Thyroid gland (tissue), 4 donors: Measurements from ENCODE around the gene ERP29. TPM values are rescaled to one million over a fixed set of nuclear protein-coding genes. Genes with fewer than 3 reads are reported as not detected.
"Not testable (repeated sequence)": the region's sequence is repeated elsewhere in the genome, so short reads cannot be mapped to it uniquely, and the experiment has no call there.

Source experiments
- DNase-seq, 2 donors: peaks; one replicate each; pipeline ENCODE4 v3.0.0-alpha.2; 2019
- H3K27ac ChIP-seq, 3 donors: fragments of 200-600 bp; sonication (generic); 1 replicate in 2 of 3; 2 replicates in 1 of 3; pipeline ENCODE4 v1.5.1; 2016 to 2019; ENCODE audit warnings: mild to moderate bottlenecking in 1 of 3, moderate library complexity in 1 of 3
- H3K27me3 ChIP-seq: fragments of 200-600 bp; sonication (generic); one replicate; pipeline ENCODE4 v1.5.1; 2019
- H3K36me3 ChIP-seq, 2 donors: fragments of 200-600 bp; sonication (generic); one replicate each; pipeline ENCODE4 v1.5.1; 2016 to 2019
- H3K4me1 ChIP-seq, 2 donors: fragments of 200-600 bp; sonication (generic); one replicate each; pipeline ENCODE4 v1.5.1; 2017 to 2019
- H3K4me3 ChIP-seq, 3 donors: fragments of 200-600 bp; sonication (generic); replicated peaks in 1 of 3; 1 replicate in 2 of 3; 2 replicates in 1 of 3; pipeline ENCODE4 v1.5.1; 2016; ENCODE audit warnings: mild to moderate bottlenecking in 1 of 3
- H3K9me3 ChIP-seq: fragments of 200-600 bp; sonication (generic); one replicate; pipeline ENCODE4 v1.5.1; 2017
- POLR2A ChIP-seq, 2 donors: fragments of 450-650 bp; IDR thresholded peaks; one replicate each; pipeline ENCODE4 v1.6.1; 2017; ENCODE audit warnings: antibody characterized with exemption in 2 of 2, mild to moderate bottlenecking in 2 of 2, moderate library complexity in 1 of 2
- WGBS, 2 donors: methylation state at CpG; one replicate each; pipeline ENCODE4 v1.1.5; 2017; 5-methylcytosine and 5-hydroxymethylcytosine counted together
- intact Hi-C: fragments of 100-400 bp; cut with DNase I; formaldehyde crosslinking; loops from one replicate; pipeline ENCODE4 v1.15.1; 2023
- total RNA-seq, 4 donors: library from RNA; depleted of rRNA; stranded (reverse); fragments of >200 nt; gene quantifications; one replicate each; pipeline ENCODE4 v1.2.3, GENCODE V29; 2016
- TF ChIP-seq, protein P1 (sequence below), 6 experiments: fragments of 200-600 bp in 3 of 6; fragments of 450-650 bp in 3 of 6; sonication (generic) in 3 of 6; IDR thresholded peaks; one replicate each; pipeline ENCODE4 v1.5.1; 2016 to 2019; ENCODE audit warnings: antibody characterized with exemption in 6 of 6, mild to moderate bottlenecking in 2 of 6, inconsistent platforms in 1 of 6, moderate library complexity in 1 of 6

The ERP29 gene
- total RNA-seq, 4 donors from 2014 or later, result 66.1 to 93.3 (median 80.7) TPM

DNA sequence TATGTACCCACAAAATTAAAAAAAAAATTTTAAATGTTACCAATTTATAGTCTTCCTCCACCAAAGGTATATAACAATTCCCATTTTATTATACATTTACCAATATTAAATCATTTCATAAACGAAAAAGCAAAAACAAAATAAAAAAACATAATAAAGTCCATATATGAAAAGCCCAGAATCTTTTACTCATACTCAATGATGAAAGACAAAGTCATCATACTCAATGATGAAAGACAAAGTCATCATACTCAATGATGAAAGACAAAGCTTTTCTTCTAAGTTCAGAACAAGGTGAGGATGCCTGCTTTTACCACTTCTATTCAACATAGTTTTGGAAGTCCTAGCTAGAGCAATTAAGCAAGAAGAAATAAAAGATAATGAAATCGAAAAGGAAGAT is 28.4 kb upstream of the ERP29 start:
- Histone ChIP-seq H3K27me3 (no peaks in the 10 kb centered on the region), H3K36me3 (no peaks in the 10 kb centered on the region), H3K4me1 (no peaks in the 10 kb centered on the region), H3K27ac (no peak overlapping the region), H3K4me3 (no peak overlapping the region), H3K9me3 (no peaks in the 10 kb centered on the region)
- TF ChIP-seq POLR2A (IDR thresholded peaks at IDR 0.05), result no peak
- TF ChIP-seq, protein P1, sequence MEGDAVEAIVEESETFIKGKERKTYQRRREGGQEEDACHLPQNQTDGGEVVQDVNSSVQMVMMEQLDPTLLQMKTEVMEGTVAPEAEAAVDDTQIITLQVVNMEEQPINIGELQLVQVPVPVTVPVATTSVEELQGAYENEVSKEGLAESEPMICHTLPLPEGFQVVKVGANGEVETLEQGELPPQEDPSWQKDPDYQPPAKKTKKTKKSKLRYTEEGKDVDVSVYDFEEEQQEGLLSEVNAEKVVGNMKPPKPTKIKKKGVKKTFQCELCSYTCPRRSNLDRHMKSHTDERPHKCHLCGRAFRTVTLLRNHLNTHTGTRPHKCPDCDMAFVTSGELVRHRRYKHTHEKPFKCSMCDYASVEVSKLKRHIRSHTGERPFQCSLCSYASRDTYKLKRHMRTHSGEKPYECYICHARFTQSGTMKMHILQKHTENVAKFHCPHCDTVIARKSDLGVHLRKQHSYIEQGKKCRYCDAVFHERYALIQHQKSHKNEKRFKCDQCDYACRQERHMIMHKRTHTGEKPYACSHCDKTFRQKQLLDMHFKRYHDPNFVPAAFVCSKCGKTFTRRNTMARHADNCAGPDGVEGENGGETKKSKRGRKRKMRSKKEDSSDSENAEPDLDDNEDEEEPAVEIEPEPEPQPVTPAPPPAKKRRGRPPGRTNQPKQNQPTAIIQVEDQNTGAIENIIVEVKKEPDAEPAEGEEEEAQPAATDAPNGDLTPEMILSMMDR (IDR thresholded peaks at IDR 0.05), result no peak
- 86 to 87% methylated on average over 2 of the region's 2 CpGs for WGBS, 2 donors
- intact Hi-C loops, result no loop called here
- DNase-seq, result no peak

DNA sequence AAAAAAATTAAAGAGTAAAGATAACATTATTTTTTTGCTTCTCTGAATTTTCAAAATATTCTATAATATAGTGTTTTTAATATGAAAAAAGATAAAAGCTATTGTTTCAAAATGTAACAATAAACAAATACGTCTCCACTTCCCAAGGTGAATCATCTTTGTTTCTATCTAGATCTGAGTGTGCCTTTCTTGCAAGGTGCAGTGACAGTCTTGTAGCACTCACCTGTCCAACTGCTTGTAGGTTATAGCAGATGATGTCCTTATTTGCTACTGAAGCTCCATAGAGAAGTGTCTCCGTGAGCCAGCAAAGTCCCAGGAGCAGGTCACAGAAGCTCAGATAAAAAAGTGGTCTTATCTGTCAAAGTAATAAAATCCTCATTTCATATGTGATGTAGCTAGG is 21.7 kb upstream of the ERP29 start:
- 83 to 100% methylated on average over 2 of the region's 2 CpGs for WGBS, 2 donors

DNA sequence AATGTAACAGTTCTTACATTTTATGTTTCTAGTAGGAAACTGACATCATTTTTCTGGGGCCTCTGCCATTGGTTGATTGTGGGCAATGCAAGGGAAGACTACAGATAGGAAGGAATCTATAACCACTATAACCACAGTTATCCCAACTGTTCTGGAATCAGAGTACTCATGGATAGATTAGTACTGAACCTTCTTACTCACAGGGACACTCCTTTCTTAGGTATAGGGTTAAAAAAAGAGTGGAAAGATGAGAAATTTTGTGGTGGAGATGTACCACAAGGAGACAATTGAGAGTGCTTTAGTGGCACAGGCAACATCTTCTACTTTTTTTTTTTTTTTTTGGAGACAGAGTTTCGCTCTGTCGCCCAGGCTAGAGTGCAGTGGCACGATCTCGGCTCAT is 21.3 kb upstream of the ERP29 start:
- Histone ChIP-seq H3K4me3 (no peak overlapping the region), H3K27me3 (no peaks in the 10 kb centered on the region), H3K36me3 (no peaks in the 10 kb centered on the region), H3K4me1 (peaks cover 0 to 7% of the 10 kb centered on the region in 2 donors), H3K9me3 (no peaks in the 10 kb centered on the region), H3K27ac (no peak overlapping the region)
- no peak for TF ChIP-seq POLR2A (IDR thresholded peaks at IDR 0.05)
- 79 to 82% methylated on average over 4 of the region's 4 CpGs for WGBS, 2 donors
- intact Hi-C loops, result no loop called here
- no peak for DNase-seq

More for the DNA sequence above, 21.7 kb upstream of the ERP29 start:
- TF ChIP-seq, protein P1 (IDR thresholded peaks at IDR 0.05), result no peak
- no peak for TF ChIP-seq POLR2A (IDR thresholded peaks at IDR 0.05)
- Histone ChIP-seq H3K27me3 (no peaks in the 10 kb centered on the region), H3K27ac (no peak overlapping the region), H3K9me3 (no peaks in the 10 kb centered on the region), H3K4me1 (peaks cover 0 to 7% of the 10 kb centered on the region in 2 donors), H3K4me3 (no peak overlapping the region), H3K36me3 (no peaks in the 10 kb centered on the region)
- intact Hi-C loops, result no loop called here
- no peak for DNase-seq

DNA sequence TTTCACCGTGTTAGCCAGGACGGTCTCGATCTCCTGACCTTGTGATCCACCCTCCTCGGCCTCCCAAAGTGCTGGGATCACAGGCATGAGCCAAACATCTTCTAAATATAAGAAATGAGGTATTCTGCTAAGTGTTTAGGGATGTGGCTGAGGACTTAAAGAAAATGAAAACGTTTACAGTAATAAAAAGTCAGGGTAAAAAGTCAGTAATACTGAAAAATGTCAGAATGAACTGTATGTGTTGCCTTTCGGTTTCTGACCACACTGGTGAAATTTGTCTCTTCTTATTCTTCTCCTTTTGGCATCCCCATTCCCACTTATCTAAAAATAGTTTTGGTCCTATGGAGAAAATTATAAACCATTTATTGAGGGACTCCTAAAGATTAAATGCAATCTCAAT is 20.8 kb upstream of the ERP29 start:
- Histone ChIP-seq H3K27me3 (no peaks in the 10 kb centered on the region), H3K36me3 (no peaks in the 10 kb centered on the region), H3K9me3 (no peaks in the 10 kb centered on the region), H3K27ac (no peak overlapping the region), H3K4me3 (no peak overlapping the region), H3K4me1 (peaks cover 0 to 7% of the 10 kb centered on the region in 2 donors)
- DNase-seq, result no peak
- WGBS, 2 donors, result 74 to 76% methylated on average over 6 of the region's 6 CpGs
- intact Hi-C loops, result no loop called here
- no peak for TF ChIP-seq POLR2A (IDR thresholded peaks at IDR 0.05)
- TF ChIP-seq, protein P1 (IDR thresholded peaks at IDR 0.05), result no peak

DNA sequence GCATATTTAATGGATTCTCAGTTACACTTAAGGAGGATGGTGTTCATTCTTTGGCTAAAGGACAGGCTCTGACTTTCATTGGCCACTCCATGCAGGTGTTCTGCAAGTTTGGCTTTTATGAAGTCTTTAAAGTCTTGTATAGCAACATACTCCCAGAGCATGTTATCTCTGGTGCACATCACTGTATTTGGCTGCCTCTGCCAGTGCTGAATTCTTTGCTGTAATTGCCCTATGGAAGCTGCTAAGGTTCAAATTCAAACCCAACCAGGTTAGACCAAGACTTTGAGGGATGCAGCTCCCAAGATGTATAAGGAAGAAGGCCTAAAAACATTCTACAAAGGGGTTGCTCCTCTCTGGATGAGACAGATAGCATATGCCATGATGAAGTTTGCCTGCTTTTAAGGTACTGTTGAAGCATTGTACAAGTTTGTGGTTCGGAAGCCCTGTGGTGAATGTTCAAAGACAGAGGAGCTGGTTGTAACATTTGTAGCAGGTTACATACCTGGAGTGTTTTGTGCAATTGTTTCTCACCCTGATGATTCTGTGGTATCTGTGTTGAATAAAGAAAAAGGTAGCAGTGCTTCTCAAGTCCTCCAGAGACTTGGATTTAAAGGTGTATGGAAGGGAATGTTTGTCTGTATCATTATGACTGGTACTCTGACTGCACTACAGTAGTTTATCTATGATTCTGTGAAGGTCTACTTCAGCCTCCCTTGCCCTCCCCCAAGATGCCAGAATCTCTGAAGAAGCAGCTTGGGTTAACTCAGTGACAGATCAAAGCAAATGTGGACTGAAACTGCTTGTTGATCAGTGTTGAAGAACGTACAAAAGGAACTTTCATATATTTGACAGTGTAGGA is 19.7 kb upstream of the ERP29 start:
- no peaks in the 10 kb centered on the region for H3K27me3 ChIP-seq
- peaks cover 0 to 7% of the 10 kb centered on the region in 2 donors for H3K4me1 ChIP-seq
- no peak overlapping the region for H3K4me3 ChIP-seq
- no peaks in the 10 kb centered on the region for H3K36me3 ChIP-seq
- 78 to 85% methylated on average over 2 of the region's 2 CpGs for WGBS, 2 donors
- no peak for DNase-seq
- no peak overlapping the region for H3K27ac ChIP-seq
- TF ChIP-seq, protein P1 (IDR thresholded peaks at IDR 0.05), result no peak
- TF ChIP-seq POLR2A (IDR thresholded peaks at IDR 0.05), result no peak
- no peaks in the 10 kb centered on the region for H3K9me3 ChIP-seq
- intact Hi-C loops, result no loop called here

DNA sequence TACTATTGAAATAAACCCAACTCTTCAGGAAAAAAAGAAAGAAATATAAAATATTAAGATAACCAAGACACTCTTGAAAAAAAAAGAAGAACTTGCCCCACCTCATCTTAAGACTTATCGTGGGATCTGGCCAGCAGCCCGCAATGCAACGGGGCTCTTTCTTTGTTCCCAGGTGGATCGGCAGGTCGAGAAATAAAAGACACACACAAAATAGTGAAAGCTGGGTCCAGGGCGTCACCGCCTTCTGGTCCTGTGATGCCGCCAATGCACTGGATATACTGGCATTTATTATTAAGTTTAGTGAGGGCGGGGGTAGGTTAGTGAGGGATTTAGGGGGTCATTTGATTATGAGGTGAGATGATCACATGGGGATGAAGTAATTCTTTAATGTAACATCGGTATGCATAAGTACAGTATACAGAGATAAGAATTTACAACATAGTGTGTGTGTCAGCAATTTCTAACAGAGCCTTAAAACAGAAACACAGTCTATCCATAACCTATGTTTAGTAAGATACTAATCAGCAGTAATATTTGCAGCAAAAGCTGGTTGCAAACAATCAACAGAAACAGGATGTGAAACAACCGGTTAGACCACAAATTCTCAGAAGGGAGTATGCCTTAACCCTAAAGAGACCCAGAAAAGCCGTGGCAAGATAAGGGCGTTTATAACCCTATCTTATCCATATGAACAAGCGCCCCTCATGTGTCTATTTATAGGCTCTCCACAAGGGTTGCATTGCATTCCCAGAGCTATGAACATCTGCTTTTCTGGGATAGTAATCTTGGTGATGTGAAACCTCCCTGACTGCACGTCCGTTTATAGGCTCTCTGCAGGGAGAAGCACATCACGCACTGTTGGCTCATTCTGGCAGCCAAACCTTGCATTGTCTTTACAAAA is 18.8 kb upstream of the ERP29 start:
- H3K4me3 ChIP-seq, H3K9me3 ChIP-seq, H3K4me1 ChIP-seq, H3K36me3 ChIP-seq, H3K27ac ChIP-seq, H3K27me3 ChIP-seq, intact Hi-C loops, DNase-seq: not testable (repeated sequence)
- 81 to 87% methylated on average over 17 of the region's 17 CpGs for WGBS, 2 donors
